BJ (cell line): Measurements from ENCODE around the gene SOBP. TPM values are rescaled to one million over a fixed set of nuclear protein-coding genes. Genes with fewer than 3 reads are reported as not detected.

Source experiments
- CTCF ChIA-PET: fragments of 350-600 bp; formaldehyde crosslinking; extraction: SDS; loops from one replicate; lab custom pipeline; 2021; ENCODE audit warnings: antibody characterized with exemption, inconsistent platforms; lab: Yijun Ruan, JAX
- POLR2A ChIA-PET: fragments of 300-600 bp; sonication (Branson Sonifier 250); formaldehyde crosslinking; extraction: SDS; loops from one replicate; lab custom pipeline; 2021; ENCODE audit warnings: antibody characterized with exemption; lab: Charles Lee
- DNase-seq: peaks from one replicate; pipeline ENCODE4 v3.0.0-alpha.2; 2011; ENCODE audit warnings: low read depth
- H3K27me3 ChIP-seq: 2 replicates; pipeline ENCODE4 v1.6.0; 2011; ENCODE audit warnings: low read length; ENCODE audit not compliant: control insufficient read depth, insufficient read depth
- H3K36me3 ChIP-seq: 2 replicates; pipeline ENCODE4 v1.5.1; 2011; ENCODE audit warnings: low read length; ENCODE audit not compliant: control insufficient read depth, insufficient read depth
- H3K4me3 ChIP-seq: 2 replicates; pipeline ENCODE4 v1.5.1; 2011; ENCODE audit warnings: low read depth, mild to moderate bottlenecking, control low read depth, low read length
- polyA minus RNA-seq: library from RNA; depleted of rRNA, polyadenylated mRNA; stranded (reverse); fragments of >200 nt; gene quantifications from 2 replicates; pipeline ENCODE4 v1.2.3, GENCODE V29; 2011; rRNA and poly(A)+ RNA removed
- polyA plus RNA-seq: library from polyadenylated mRNA; depleted of rRNA; stranded (reverse); fragments of >200 nt; gene quantifications from 2 replicates; pipeline ENCODE4 v1.2.3, GENCODE V29; 2011; rRNA removed
- TF ChIP-seq, protein P1 (sequence below): IDR thresholded peaks from 2 replicates; pipeline ENCODE4 v1.5.1; 2011; ENCODE audit warnings: low read depth, mild to moderate bottlenecking, control low read depth, inconsistent platforms, low read length, moderate library complexity; ENCODE audit not compliant: insufficient read depth

Gene SOBP, protein sequence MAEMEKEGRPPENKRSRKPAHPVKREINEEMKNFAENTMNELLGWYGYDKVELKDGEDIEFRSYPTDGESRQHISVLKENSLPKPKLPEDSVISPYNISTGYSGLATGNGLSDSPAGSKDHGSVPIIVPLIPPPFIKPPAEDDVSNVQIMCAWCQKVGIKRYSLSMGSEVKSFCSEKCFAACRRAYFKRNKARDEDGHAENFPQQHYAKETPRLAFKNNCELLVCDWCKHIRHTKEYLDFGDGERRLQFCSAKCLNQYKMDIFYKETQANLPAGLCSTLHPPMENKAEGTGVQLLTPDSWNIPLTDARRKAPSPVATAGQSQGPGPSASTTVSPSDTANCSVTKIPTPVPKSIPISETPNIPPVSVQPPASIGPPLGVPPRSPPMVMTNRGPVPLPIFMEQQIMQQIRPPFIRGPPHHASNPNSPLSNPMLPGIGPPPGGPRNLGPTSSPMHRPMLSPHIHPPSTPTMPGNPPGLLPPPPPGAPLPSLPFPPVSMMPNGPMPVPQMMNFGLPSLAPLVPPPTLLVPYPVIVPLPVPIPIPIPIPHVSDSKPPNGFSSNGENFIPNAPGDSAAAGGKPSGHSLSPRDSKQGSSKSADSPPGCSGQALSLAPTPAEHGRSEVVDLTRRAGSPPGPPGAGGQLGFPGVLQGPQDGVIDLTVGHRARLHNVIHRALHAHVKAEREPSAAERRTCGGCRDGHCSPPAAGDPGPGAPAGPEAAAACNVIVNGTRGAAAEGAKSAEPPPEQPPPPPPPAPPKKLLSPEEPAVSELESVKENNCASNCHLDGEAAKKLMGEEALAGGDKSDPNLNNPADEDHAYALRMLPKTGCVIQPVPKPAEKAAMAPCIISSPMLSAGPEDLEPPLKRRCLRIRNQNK
- polyA plus RNA-seq (0.02 TPM in 1 of 2 replicates, not detected in the other), polyA minus RNA-seq (0.05 and 0.15 TPM in 2 replicates)

DNA sequence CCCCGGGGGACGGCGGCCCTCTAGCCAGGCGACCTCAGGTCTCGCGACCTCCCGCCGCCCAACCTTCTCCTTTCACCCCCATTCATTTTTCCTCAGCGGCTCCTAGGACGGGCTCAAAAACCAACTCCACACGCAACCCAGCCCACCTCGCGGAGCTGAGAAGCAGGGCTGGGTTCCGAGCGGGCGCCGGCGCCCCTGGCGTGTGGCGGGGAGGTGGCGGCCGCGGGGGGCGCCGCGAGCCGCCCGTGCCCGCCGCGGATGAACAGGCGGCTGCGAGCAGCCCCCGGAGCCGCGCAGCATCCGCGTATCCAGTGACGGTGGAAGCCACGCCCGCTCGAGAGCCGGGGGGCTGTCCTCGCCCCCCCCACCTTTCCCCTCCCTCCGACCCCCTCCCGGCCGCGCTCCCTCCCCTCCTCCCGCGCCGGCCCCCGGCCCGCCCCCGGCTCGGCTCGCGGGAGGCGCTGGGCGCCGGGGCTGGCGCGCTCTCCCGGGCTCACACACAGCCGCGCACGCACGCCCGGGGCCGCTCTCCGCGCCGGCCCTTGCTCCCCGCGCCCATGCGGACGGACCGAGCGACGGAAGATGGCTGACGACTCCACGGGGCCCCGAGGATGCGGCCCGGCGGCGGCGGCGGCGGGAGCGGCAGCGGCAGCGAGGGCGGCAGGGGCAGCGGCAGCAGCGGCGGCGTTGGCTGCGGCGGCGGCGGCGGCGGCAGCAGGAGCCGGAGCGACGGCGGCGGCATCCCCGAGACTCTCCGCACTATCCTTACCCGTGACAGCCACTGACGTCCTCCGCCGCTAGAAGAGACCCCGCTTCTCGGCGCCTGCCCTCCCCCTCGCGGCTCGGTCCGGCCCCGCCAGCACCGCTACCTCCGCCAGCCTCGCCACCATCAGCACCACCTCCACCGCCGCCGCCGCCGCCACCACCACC, at the start of gene SOBP:
Gene SOBP (plus strand): TSS at position 482 of the 930 bp plus-strand sequence. CDS start 500 bp downstream, outside the sequence.
- no peak for DNase-seq
- POLR2A ChIA-PET = no interaction called here

GRCh38 chr6:107440936-107441335, 49.0 kb upstream of the SOBP start:
- Histone ChIP-seq H3K4me3 (no peak overlapping the region), H3K27me3 (no peaks in the 10 kb centered on the region), H3K36me3 (0 out of 2 replicates have a peak, but pooled peaks cover 1% of the 10 kb centered on the region)
- POLR2A ChIA-PET = no interaction called here
- DNase-seq = no peak
- CTCF ChIA-PET = interaction anchor here (1.0 to 1.4 kb wide), 2 partner anchors 20 to 33 kb away, joined by 3 read pairs; no protein-coding TSS in a partner anchor
- TF ChIP-seq, protein P1, sequence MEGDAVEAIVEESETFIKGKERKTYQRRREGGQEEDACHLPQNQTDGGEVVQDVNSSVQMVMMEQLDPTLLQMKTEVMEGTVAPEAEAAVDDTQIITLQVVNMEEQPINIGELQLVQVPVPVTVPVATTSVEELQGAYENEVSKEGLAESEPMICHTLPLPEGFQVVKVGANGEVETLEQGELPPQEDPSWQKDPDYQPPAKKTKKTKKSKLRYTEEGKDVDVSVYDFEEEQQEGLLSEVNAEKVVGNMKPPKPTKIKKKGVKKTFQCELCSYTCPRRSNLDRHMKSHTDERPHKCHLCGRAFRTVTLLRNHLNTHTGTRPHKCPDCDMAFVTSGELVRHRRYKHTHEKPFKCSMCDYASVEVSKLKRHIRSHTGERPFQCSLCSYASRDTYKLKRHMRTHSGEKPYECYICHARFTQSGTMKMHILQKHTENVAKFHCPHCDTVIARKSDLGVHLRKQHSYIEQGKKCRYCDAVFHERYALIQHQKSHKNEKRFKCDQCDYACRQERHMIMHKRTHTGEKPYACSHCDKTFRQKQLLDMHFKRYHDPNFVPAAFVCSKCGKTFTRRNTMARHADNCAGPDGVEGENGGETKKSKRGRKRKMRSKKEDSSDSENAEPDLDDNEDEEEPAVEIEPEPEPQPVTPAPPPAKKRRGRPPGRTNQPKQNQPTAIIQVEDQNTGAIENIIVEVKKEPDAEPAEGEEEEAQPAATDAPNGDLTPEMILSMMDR = no peak

More for the DNA sequence above, at the start of gene SOBP:
- no peaks in the 10 kb centered on the region for H3K36me3 ChIP-seq
- peak within 1 kb of the TSS; percentile 45 for H3K4me3 ChIP-seq
- TF ChIP-seq, protein P1 = no peak
- H3K27me3 ChIP-seq = peaks cover 39% of the 10 kb centered on the region
- CTCF ChIA-PET = interaction anchor here (0.6 to 1.5 kb wide), 2 partner anchors 8 to 12 kb away, joined by 4 to 5 read pairs; no protein-coding TSS in a partner anchor

DNA sequence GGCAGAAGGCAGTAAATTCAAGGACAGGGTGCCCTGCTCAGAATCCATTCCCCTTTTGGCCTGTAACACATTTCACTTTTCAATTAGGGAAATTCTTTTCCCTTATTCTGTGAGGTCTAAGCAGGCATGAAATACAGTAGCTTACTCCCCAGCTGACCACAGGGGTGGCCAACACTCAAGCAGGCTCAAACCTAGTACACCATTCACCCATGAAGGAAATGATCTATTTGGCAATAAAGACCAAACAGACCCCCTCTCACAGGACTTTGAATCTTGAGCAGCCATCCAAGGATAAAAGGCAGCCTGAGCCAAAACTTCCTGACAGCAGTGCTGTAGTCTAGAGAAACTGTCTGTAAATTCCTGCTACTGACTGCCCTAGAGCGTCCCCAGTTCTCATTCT, 48.2 kb upstream of the SOBP start:
- Histone ChIP-seq H3K4me3 (no peak overlapping the region), H3K27me3 (no peaks in the 10 kb centered on the region), H3K36me3 (0 out of 2 replicates have a peak, but pooled peaks cover 1% of the 10 kb centered on the region)
- ChIA-PET CTCF (interaction anchor here (1.0 kb wide), 1 partner anchor 33 kb away, joined by 3 read pairs; no protein-coding TSS in a partner anchor), POLR2A (no interaction called here)
- DNase-seq = no peak
- TF ChIP-seq, protein P1 = no peak

GRCh38 chr6:107442938-107443607, 46.8 kb upstream of the SOBP start:
- ChIA-PET CTCF (no interaction called here), POLR2A (no interaction called here)
- Histone ChIP-seq H3K4me3 (no peak overlapping the region), H3K27me3 (no peaks in the 10 kb centered on the region), H3K36me3 (0 out of 2 replicates have a peak, but pooled peaks cover 1% of the 10 kb centered on the region)
- no peak for DNase-seq
- TF ChIP-seq, protein P1 = no peak
